ENCODE measurements around the gene GNPTAB. TPM values are rescaled to one million over a fixed set of nuclear protein-coding genes. Genes with fewer than 3 reads are reported as not detected.

Gene GNPTAB
- total and polyA plus RNA-seq, 2 donors (not counting 1 experiment from before 2014, with no cell fraction given) = 10.4 to 79.4 TPM

DNA sequence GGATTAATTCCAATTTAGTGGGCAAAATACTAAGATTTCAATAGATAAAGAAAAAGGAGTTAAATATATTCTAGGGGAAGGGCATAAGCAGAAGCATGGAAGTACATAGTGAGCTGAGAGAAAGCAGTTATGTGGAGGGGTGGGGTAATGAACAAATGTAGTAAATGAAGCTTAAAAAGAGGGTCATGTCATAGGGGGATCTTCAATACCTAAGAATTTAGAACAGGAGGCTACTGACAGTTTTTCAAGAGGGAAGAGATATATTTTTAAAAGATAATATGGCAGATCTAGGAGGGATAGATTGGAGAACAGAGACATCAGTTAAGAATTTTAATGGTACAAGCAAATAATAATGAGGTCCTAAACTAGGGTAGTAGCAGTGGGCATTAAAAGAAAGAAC lies 100.9 kb downstream of the GNPTAB start:
- Mint-ChIP-seq H3K27ac (peak overlapping the region; percentile 34), H3K4me3 (no peak overlapping the region)
- POLR2A ChIA-PET = no interaction called here

DNA sequence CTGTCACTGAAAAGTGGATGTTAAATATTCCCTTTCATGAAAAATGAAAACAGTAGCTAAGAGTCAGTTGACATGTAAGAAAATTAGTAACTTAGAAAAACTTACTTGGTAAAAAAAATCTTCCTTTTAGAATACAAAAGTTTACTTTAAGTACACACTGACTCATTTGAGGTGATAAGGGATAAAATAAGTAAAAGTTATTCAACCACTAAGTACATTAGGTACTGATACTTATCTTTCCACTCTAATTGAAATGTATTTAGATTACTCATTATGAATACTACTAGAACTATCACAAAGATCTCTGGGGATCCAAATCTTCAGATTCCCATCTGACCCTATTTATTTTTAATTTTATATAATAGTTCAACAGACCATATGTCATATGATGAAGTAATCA lies 103.7 kb downstream of the GNPTAB start:
- no peaks in the 10 kb centered on the region for H3K9me3 Mint-ChIP-seq (ENCODE audit: insufficient read depth)
- ATAC-seq (ENCODE audit: low read depth) = no peak
- ChIA-PET POLR2A (no interaction called here), CTCF (interaction anchor here (0.6 kb wide), 1 partner anchor 32 kb away, joined by 3 read pairs; no protein-coding TSS in a partner anchor)
- intact Hi-C loops (cut with micrococcal nuclease) = loop anchor here (2.0 to 5.0 kb wide), 2 partner anchors 14 to 35 kb away; no protein-coding TSS in a partner anchor
- H3K27ac Mint-ChIP-seq = no peak overlapping the region
- peaks cover under 1 to 4% of the 10 kb centered on the region in 2 donors for H3K4me1 ChIP-seq (ENCODE audit: control insufficient read depth in 2 of 2, insufficient read depth in 2 of 2, low read length in 2 of 2)
- peaks cover 10 to 22% of the 10 kb centered on the region in 2 experiments for H3K36me3 ChIP-seq (replicated peaks in 1 of 2; ENCODE audit: control extremely low read depth in 1 of 2, control insufficient read depth in 1 of 2, extremely low read depth in 1 of 2, insufficient read depth in 2 of 2, low read length in 1 of 2)
- H3K27ac ChIP-seq (ENCODE audit: low read length in 2 of 2) = no peak overlapping the region
- no peaks in the 10 kb centered on the region for H3K79me2 ChIP-seq (ENCODE audit: control insufficient read depth, insufficient read depth, low read length)
- H3K27me3 ChIP-seq (replicated peaks in 1 of 4; ENCODE audit: control extremely low read depth in 1 of 4, control insufficient read depth in 3 of 4, insufficient read depth in 4 of 4, low read length in 3 of 4) = no peaks in the 10 kb centered on the region
- H3K27me3 Mint-ChIP-seq = no peaks in the 10 kb centered on the region
- no peak overlapping the region for H2AFZ ChIP-seq (ENCODE audit: insufficient read depth, low read depth, low read length, poor library complexity, severe bottlenecking)
- H3K4me3 ChIP-seq (ENCODE audit: control extremely low read depth in 1 of 5, extremely low read depth in 1 of 5, insufficient read depth in 1 of 5, low read depth in 2 of 5, low read length in 4 of 5) = no peak overlapping the region
- no peak for DNase-seq
- TF ChIP-seq CTCF (IDR thresholded peaks at IDR 0.05) (no peak), EZH2 (IDR thresholded peaks at IDR 0.05; ENCODE audit: borderline replicate concordance, insufficient read depth, low read depth, low read length, poor library complexity, severe bottlenecking) (no peak)
- no peaks in the 10 kb centered on the region for H3K9me3 ChIP-seq (ENCODE audit: control extremely low read depth in 1 of 3, control insufficient read depth in 2 of 3, insufficient read depth in 1 of 3, low read length in 2 of 3)
- no peak overlapping the region for H3K4me3 Mint-ChIP-seq
- no peaks in the 10 kb centered on the region for H4K20me1 ChIP-seq (ENCODE audit: control insufficient read depth, insufficient read depth, low read length, poor library complexity, severe bottlenecking)
- H3K4me2 ChIP-seq (replicated peaks; ENCODE audit: low read depth, low read length, poor library complexity, severe bottlenecking) = no peak overlapping the region
- H3K9ac ChIP-seq (ENCODE audit: low read length) = no peak overlapping the region
- H3K4me1 Mint-ChIP-seq = peaks cover 5% of the 10 kb centered on the region

More for the DNA sequence above, 100.9 kb downstream of the GNPTAB start:
- no peak overlapping the region for H3K9ac ChIP-seq (ENCODE audit: low read length)
- no peak overlapping the region for H3K4me3 ChIP-seq (ENCODE audit: control extremely low read depth in 1 of 5, extremely low read depth in 1 of 5, insufficient read depth in 1 of 5, low read depth in 2 of 5, low read length in 4 of 5)
- H4K20me1 ChIP-seq (ENCODE audit: control insufficient read depth, insufficient read depth, low read length, poor library complexity, severe bottlenecking) = no peaks in the 10 kb centered on the region
- H3K36me3 ChIP-seq (replicated peaks in 1 of 2; ENCODE audit: control extremely low read depth in 1 of 2, control insufficient read depth in 1 of 2, extremely low read depth in 1 of 2, insufficient read depth in 2 of 2, low read length in 1 of 2) = peaks cover 6 to 14% of the 10 kb centered on the region in 2 experiments
- H3K4me1 Mint-ChIP-seq = peaks cover 16% of the 10 kb centered on the region
- H3K27me3 ChIP-seq (replicated peaks in 1 of 4; ENCODE audit: control extremely low read depth in 1 of 4, control insufficient read depth in 3 of 4, insufficient read depth in 4 of 4, low read length in 3 of 4) = no peaks in the 10 kb centered on the region
- intact Hi-C loops (cut with micrococcal nuclease) = loop anchor here (5.0 kb wide), 1 partner anchor 32 kb away; no protein-coding TSS in a partner anchor
- H3K27me3 Mint-ChIP-seq = no peaks in the 10 kb centered on the region
- no peaks in the 10 kb centered on the region for H3K9me3 Mint-ChIP-seq (ENCODE audit: insufficient read depth)
- ATAC-seq (ENCODE audit: low read depth) = no peak
- H3K9me3 ChIP-seq (ENCODE audit: control extremely low read depth in 1 of 3, control insufficient read depth in 2 of 3, insufficient read depth in 1 of 3, low read length in 2 of 3) = no peaks in the 10 kb centered on the region
- no peak overlapping the region for H3K4me2 ChIP-seq (replicated peaks; ENCODE audit: low read depth, low read length, poor library complexity, severe bottlenecking)
- H3K27ac ChIP-seq (ENCODE audit: low read length in 2 of 2) = peak overlapping the region in 1 of 2 donors; percentile 28
- H2AFZ ChIP-seq (ENCODE audit: insufficient read depth, low read depth, low read length, poor library complexity, severe bottlenecking) = no peak overlapping the region
- no peaks in the 10 kb centered on the region for H3K79me2 ChIP-seq (ENCODE audit: control insufficient read depth, insufficient read depth, low read length)
- no peak for DNase-seq
- peaks cover 8% of the 10 kb centered on the region in 2 donors for H3K4me1 ChIP-seq (ENCODE audit: control insufficient read depth in 2 of 2, insufficient read depth in 2 of 2, low read length in 2 of 2)
- TF ChIP-seq EZH2 (IDR thresholded peaks at IDR 0.05; ENCODE audit: borderline replicate concordance, insufficient read depth, low read depth, low read length, poor library complexity, severe bottlenecking) (no peak), CTCF (IDR thresholded peaks at IDR 0.05) (no peak)
- CTCF ChIA-PET = interaction anchor here (0.9 to 2.4 kb wide), 3 partner anchors 14 to 47 kb away, joined by 3 to 9 read pairs (median 4); no protein-coding TSS in a partner anchor
